NOMO-1 treated with DMSO at 0.1 percent for 48 hours (cell line): ENCODE data around the gene ROBO2.

Experiments
- DNase-seq: peaks from one replicate; lab custom pipeline; 2025; ENCODE audit not compliant: unreplicated experiment; lab: John Stamatoyannopoulos, UW

Gene ROBO2

GRCh38 chr3:77051591-77051990, 11.7 kb downstream of the ROBO2 start:
- no peak for DNase-seq

GRCh38 chr3:77052051-77052501, 12.2 kb downstream of the ROBO2 start:
- no peak for DNase-seq

- DNase-seq = no peak
Measured at GRCh38 chr3:77052733-77053670, 13.1 kb downstream of the ROBO2 start.

- DNase-seq = no peak
Measured at GRCh38 chr3:77053795-77054194, 13.9 kb downstream of the ROBO2 start.

- DNase-seq = no peak
Measured at GRCh38 chr3:77055841-77056341, 16.0 kb downstream of the ROBO2 start.

GRCh38 chr3:77059354-77059753, 19.5 kb downstream of the ROBO2 start:
- no peak for DNase-seq

- no peak for DNase-seq
Measured at GRCh38 chr3:77063423-77063822, 23.5 kb downstream of the ROBO2 start.

GRCh38 chr3:77065750-77066149, 25.9 kb downstream of the ROBO2 start:
- no peak for DNase-seq

- no peak for DNase-seq
Measured at GRCh38 chr3:77066829-77067228, 26.9 kb downstream of the ROBO2 start.

- DNase-seq = no peak
Measured at GRCh38 chr3:77068808-77069207, 28.9 kb downstream of the ROBO2 start.

- DNase-seq = no peak
Measured at GRCh38 chr3:77071364-77071763, 31.5 kb downstream of the ROBO2 start.

- DNase-seq = no peak
Measured at GRCh38 chr3:77071809-77072208, 31.9 kb downstream of the ROBO2 start.

GRCh38 chr3:77072232-77072631, 32.3 kb downstream of the ROBO2 start:
- DNase-seq = no peak

- DNase-seq = no peak
Measured at GRCh38 chr3:77078279-77078678, 38.4 kb downstream of the ROBO2 start.

GRCh38 chr3:77079988-77080610, 40.2 kb downstream of the ROBO2 start:
- DNase-seq = no peak

GRCh38 chr3:77081240-77081661, 41.4 kb downstream of the ROBO2 start:
- no peak for DNase-seq

- DNase-seq = no peak
Measured at GRCh38 chr3:77084511-77084910, 44.6 kb downstream of the ROBO2 start.

GRCh38 chr3:77086408-77086807, 46.5 kb downstream of the ROBO2 start:
- no peak for DNase-seq

GRCh38 chr3:77091809-77092208, 51.9 kb downstream of the ROBO2 start:
- DNase-seq = no peak

- no peak for DNase-seq
Measured at GRCh38 chr3:77093101-77093500, 53.2 kb downstream of the ROBO2 start.

- DNase-seq = no peak
Measured at GRCh38 chr3:77096145-77096544, 56.2 kb downstream of the ROBO2 start.
